ENCODE data around the gene MT4.

DNA sequence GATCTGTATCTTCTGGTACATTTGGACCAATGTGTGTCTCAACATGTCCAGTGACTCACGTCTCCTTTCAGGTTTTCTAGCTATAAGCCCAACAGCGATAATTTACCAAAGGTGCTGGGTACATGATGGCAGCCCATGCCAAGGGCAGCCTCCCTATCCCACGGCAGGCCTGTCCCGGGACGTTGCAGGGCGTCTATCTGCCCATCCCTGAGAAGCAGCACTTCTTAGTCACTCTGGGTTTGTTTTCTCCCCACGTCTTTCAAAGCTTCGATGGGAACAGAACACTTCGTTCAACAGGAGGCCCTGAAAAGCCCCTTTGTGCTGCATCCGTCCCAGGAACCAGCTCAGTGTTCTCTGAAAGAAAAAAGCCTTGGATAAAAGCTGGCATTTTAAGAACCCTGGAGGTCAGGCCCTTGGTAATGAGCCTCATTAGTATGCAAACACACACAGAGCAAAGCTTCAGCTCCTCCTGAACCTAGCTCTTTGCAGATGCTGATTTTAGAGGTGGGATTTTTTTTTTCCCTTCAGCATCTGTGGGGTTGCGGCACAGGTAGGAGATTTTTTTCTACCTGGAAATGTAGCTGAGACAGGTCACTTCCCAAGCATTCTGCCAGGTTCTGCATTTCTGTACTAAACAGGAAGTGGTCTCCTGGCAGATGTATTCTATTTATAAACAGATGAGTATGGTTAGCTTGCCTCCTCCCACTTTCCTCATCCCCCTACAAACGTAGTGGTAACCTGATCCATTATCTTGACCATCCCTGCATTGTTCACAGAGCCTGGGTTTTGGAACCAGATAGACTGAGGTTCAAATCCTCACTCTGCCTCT, 17.5 kb upstream of the MT4 start:
- TF ChIP-seq EZH2 (IDR thresholded peaks at IDR 0.05; ENCODE audit: insufficient read depth, poor library complexity, severe bottlenecking) (no peak), EZH2phosphoT487 (IDR thresholded peaks at IDR 0.05; ENCODE audit: insufficient read depth, low read depth) (no peak)
